Ectodermal cell (in vitro differentiated cells): ENCODE results near the gene PLEKHA6.

ENCODE experiments used
- H3K27ac ChIP-seq: 2 replicates; pipeline ENCODE4 v1.7.0; 2013; ENCODE audit warnings: mild to moderate bottlenecking, low read depth, low read length; ENCODE audit not compliant: insufficient read depth, poor library complexity, severe bottlenecking
- H3K27me3 ChIP-seq: 2 replicates; pipeline ENCODE4 v1.7.0; 2013; ENCODE audit warnings: mild to moderate bottlenecking, low read length; ENCODE audit not compliant: insufficient read depth, control insufficient read depth, poor library complexity, severe bottlenecking
- H3K36me3 ChIP-seq: one replicate; pipeline ENCODE4 v1.7.0; 2013; ENCODE audit warnings: low read length; ENCODE audit not compliant: control insufficient read depth, insufficient read depth
- H3K4me1 ChIP-seq: one replicate; pipeline ENCODE4 v1.7.0; 2013; ENCODE audit warnings: low read length; ENCODE audit not compliant: control insufficient read depth, insufficient read depth
- H3K4me3 ChIP-seq: 2 replicates; pipeline ENCODE4 v1.7.0; 2013; ENCODE audit warnings: low read depth, low read length, control low read depth; ENCODE audit not compliant: insufficient read depth
- H3K9me3 ChIP-seq: 2 replicates; pipeline ENCODE4 v1.7.0; 2013; ENCODE audit warnings: mild to moderate bottlenecking, low read length, moderate library complexity; ENCODE audit not compliant: control insufficient read depth
- WGBS, 2 experiments: methylation state at CpG; one replicate each; pipeline ENCODE4 v1.1.7; 2013; ENCODE audit warnings: missing lambda C conversion rate in 2 of 2; 5-methylcytosine and 5-hydroxymethylcytosine counted together

PLEKHA6 gene

DNA sequence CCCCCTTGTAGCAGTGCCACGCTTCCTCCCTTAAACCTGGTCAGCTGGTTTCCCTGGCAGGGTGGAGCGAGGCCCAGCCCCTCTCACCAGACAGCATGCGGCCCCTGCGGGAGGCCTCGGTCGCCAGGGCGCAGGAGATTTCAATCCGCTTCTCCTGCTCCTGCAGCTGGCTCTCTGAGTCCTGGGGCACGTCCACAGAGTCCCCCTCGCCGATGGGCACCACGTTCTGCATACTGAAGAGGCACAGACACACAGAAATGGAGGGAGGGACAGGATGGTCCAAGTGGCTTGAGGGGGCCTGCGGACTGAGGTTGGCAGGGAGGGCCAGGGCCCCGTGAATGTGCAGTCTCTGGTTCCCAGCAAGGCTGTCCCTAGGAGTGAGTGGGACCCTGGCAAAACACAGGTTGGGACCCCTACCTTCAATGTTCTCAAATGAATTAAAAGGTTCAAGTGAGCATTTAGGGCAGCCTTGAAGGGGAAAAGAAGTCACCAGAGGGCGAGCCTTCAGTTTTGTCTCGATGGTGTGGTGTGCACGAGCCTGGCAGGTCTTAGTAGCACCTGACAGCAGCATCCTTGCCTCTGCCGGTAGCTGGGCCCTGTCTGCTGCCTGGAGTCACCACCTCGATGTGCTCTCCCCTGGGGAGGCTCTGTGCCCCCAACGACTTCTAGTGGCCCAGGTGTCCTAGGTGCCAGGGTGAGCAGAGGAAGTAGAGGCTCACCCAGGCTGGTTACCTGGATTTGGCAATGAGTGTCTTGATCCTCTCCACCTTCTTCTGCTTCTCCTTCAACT is 131.5 kb downstream of the PLEKHA6 start:
- Histone ChIP-seq H3K4me3 (no peak overlapping the region), H3K27ac (no peak overlapping the region), H3K27me3 (no peaks in the 10 kb centered on the region), H3K36me3 (no peaks in the 10 kb centered on the region), H3K4me1 (no peaks in the 10 kb centered on the region), H3K9me3 (no peaks in the 10 kb centered on the region)
- WGBS, 2 experiments, result 89 to 92% methylated on average over 20 of the region's 20 CpGs

DNA sequence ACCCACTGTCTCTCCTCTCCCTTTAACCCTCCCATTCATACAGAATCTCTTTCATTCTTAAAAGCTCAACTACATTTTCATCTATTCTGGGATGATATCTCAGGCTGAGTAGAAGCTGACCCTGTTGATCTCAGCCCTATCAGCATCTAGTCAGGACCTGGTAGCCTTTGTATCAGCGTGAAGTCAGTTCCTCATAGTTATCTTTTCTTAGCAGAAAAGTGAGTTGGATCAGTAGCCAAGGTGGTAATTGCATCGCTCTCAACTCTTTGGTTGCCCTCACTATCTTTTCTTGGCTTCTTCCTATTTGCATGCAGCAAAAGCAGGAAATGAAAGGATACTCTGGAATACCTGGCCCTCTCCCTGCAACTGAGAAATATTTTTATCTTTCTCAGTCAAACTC is 132.4 kb downstream of the PLEKHA6 start:
- no peak overlapping the region for H3K27ac ChIP-seq
- no peaks in the 10 kb centered on the region for H3K9me3 ChIP-seq
- no peaks in the 10 kb centered on the region for H3K4me1 ChIP-seq
- no peaks in the 10 kb centered on the region for H3K36me3 ChIP-seq
- 94 to 95% methylated on average over 2 of the region's 2 CpGs for WGBS, 2 experiments
- no peak overlapping the region for H3K4me3 ChIP-seq
- H3K27me3 ChIP-seq, result no peaks in the 10 kb centered on the region

DNA sequence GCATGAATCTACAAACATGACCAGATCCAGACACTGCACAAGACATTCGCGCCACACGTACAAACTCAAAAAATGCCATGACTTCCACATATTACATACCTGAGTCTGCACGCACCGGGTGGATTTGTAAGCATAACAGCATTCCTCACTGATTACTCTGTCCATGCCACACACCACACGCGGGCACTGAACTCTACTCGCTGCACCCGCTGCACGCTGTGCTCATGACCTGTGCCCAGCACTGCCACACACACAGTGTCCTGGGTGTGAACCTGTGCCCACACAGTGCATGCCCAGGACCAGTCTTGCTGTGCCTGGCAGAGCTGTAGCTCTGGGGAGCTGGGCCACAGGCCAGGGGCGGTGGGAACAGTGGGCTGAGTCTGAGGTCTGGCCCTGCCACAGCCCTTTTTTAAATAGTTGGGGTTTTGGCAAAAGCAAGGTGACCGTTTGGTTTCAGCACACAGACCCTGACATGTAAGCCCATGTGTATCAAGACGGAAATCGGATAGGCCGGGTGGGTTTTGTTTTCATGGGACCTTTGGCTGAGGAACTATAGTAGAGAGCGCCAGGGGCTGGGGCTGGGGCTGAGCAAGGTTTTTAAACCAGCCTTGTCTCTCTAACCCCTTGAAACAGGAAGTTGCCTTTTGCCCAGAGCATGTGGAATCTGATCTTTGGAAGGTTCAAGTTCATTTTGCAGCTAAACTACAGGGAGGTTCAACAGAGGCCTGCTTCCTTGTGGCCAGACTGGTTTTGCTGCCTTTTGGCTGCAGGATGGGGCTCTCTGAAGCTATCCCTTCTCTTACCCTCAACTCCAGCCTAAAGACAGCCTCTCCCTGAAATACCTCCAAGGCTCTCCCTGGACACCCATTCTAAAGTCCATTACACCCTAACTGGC is 133.6 kb downstream of the PLEKHA6 start:
- Histone ChIP-seq H3K27ac (no peak overlapping the region), H3K27me3 (no peaks in the 10 kb centered on the region), H3K9me3 (no peaks in the 10 kb centered on the region), H3K4me1 (no peaks in the 10 kb centered on the region), H3K36me3 (no peaks in the 10 kb centered on the region), H3K4me3 (no peak overlapping the region)
- WGBS, 2 experiments, result 93 to 94% methylated on average over 16 of the region's 16 CpGs

DNA sequence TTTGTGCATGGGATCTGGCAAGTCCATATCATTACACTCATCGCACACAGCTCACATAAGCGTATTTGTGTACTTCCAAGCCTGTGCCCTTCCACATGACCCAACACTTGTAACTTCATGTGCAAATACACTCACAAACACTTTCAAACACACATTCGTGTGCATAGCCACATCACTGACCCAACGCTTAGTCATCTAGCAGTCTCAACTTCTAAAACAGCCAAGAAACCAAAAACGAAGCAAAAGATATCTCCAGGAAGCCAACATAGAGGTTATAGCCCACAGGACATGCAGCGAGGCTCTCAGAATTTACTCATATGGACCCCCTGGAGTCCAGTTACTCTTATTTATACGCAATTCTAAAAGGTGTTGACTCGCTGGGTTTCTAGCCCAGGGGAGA is 135.1 kb downstream of the PLEKHA6 start:
- H3K27ac ChIP-seq, result no peak overlapping the region
- no peaks in the 10 kb centered on the region for H3K4me1 ChIP-seq
- no peak overlapping the region for H3K4me3 ChIP-seq
- H3K27me3 ChIP-seq, result no peaks in the 10 kb centered on the region
- no peaks in the 10 kb centered on the region for H3K36me3 ChIP-seq
- 82 to 85% methylated on average over 8 of the region's 8 CpGs for WGBS, 2 experiments
- H3K9me3 ChIP-seq, result no peaks in the 10 kb centered on the region

DNA sequence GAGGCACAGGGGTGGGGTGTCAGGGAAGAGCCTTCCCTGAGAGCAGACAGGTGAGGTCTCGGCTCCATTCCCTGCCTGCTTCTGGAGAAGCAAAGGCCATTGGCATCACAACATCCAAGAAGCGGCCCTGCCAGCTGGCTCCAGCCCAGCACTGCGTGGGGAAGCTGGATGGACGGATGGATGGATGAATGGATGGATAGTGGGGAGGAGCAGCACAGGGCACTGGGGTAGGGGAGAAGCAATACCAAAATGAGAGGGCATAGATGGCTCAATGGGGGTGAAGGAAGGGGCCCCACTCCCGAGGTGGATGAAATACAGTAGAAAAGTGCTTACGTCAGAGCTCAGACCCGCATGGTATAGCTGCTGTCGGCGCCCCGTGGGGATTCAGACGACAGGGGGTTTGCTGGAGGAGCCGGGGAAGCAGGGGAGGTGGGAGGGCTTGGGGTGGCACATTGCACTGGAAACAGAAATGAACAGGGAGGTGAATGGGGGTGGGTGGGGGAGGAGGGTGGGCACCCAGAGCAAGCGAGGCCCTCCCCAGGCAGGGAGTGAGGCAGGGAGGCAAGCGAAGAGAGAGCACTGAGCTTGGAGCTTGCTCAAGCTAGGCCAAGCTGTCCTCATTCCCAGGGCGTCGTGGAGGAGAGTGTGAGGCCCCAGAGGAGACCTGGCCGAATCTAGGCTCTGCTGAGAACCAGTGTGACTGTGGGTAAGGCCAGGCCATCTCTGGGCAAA is 136.4 kb downstream of the PLEKHA6 start:
- H3K36me3 ChIP-seq, result no peaks in the 10 kb centered on the region
- 91 to 93% methylated on average over 17 of the region's 17 CpGs for WGBS, 2 experiments
- no peaks in the 10 kb centered on the region for H3K9me3 ChIP-seq

DNA sequence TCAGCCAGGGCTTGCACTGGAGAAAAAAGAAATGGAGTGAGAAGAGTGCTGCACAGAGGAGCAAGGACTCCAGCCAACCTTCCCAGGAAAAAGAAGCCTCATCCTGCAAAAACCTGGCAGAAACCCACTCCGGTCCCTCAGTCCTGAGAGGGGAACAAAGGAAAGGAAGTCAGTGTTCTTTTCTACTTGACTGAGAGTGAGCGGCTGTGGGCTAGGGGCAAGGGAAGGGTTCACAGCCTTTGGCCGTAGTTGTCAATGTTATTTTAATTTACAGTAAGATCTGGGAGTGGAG is 137.0 kb downstream of the PLEKHA6 start:
- Histone ChIP-seq H3K9me3 (no peaks in the 10 kb centered on the region), H3K4me1 (no peaks in the 10 kb centered on the region)

More for the DNA sequence above, 136.4 kb downstream of the PLEKHA6 start:
- H3K4me1 ChIP-seq, result no peaks in the 10 kb centered on the region
- no peak overlapping the region for H3K4me3 ChIP-seq
- no peaks in the 10 kb centered on the region for H3K27me3 ChIP-seq
- H3K27ac ChIP-seq, result no peak overlapping the region

DNA sequence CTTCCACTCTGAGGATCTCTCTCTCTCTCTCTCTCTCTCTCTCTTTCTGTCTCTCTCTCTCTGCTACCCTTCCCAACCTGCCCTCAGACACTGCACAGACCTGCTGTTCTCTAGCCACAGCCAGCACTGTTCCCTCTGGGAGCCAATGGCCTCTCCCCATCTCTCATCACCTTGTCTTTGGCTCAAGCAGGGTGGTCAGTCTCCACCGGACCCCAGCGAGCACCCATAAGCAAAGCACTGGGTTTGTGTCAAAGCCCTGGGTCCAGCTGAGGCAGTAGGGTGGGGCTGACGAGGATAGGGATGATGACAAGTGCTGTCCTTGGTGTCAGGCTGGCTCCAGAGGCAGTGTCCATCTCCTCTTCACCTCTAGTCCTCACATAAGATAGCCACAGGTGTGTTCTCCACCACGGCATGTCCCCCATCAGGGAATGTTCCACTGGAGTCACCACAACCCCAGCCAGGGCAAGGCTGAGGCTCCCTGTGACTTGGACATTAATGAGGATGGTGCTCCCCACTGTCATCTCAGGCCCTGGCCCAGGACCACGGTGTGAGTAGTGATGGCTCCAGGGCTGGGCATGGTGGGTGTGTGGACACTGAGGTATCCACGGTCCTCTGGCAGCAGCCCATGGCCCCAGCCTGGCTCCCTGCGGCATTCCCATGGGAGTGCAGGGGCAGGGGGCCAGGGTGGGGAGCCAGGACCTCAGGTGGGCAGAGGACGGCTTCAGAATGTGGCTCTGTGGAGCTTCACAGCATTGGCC is 137.5 kb downstream of the PLEKHA6 start:
- H3K36me3 ChIP-seq, result no peaks in the 10 kb centered on the region
- H3K4me3 ChIP-seq, result no peak overlapping the region
- 94 to 96% methylated on average over 8 of the region's 8 CpGs for WGBS, 2 experiments
- no peaks in the 10 kb centered on the region for H3K4me1 ChIP-seq
- H3K9me3 ChIP-seq, result no peaks in the 10 kb centered on the region
- no peaks in the 10 kb centered on the region for H3K27me3 ChIP-seq
- no peak overlapping the region for H3K27ac ChIP-seq

More for the DNA sequence above, 137.0 kb downstream of the PLEKHA6 start:
- no peaks in the 10 kb centered on the region for H3K36me3 ChIP-seq
- H3K27ac ChIP-seq, result no peak overlapping the region
- 92 to 93% methylated on average over 3 of the region's 3 CpGs for WGBS, 2 experiments
- no peaks in the 10 kb centered on the region for H3K27me3 ChIP-seq
- no peak overlapping the region for H3K4me3 ChIP-seq

DNA sequence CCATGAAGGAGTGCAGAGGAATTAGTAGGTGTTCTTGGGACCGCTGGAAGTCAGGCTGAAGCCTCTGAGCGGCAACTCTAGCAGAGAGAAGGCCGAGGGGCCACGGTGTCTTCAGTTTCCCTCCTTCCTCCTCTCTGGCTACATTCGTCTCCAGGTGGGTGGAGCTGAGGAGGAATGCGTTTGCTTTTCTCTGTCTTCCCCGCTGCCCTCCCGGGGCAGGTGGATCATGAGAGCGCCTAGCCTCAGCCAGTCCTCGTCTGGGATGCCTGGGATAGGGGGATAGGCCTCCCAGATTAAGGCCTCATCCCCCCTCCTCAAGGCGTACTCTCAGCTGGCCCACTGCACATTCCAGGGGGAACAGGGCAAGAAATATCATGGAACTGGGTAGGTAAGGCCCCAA is 138.5 kb downstream of the PLEKHA6 start:
- Histone ChIP-seq H3K4me3 (no peak overlapping the region), H3K9me3 (no peaks in the 10 kb centered on the region), H3K27ac (no peak overlapping the region), H3K27me3 (no peaks in the 10 kb centered on the region), H3K36me3 (no peaks in the 10 kb centered on the region), H3K4me1 (no peaks in the 10 kb centered on the region)
- whole genome bisulfite sequencing, 2 experiments, result 75% methylated on average over 11 of the region's 11 CpGs

DNA sequence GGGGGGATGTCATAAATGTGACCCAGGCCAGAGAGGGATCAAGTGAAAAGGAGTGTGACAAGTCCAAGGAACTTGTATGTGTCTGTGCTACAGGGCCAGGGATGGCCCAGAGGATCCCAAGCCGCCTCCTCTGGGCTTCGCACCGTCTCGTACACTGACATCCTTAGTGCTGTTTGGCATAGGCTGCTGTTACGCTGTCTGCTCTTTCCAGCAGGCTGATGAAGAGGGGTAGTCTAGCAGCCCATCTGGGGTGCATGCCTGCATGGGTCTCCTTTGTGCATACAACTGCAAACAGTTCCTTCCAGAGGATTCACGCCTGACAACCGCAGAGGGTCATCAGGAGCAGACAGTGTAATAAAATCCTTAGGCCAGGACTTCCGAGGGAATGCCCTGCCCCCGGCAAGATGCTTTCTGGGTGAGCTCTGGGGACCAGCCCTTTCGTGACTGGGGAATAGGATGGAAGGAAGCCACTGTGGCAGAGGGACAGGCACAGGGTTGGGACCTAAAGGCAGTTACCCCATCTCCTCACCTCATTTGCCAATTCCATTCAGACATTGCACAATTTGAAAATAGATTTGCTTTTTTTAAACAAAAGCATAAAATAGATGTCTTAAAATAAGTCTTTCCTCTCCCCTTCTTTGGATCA is 139.6 kb downstream of the PLEKHA6 start:
- Histone ChIP-seq H3K4me3 (no peak overlapping the region), H3K36me3 (no peaks in the 10 kb centered on the region), H3K27ac (no peak overlapping the region), H3K9me3 (no peaks in the 10 kb centered on the region), H3K27me3 (no peaks in the 10 kb centered on the region), H3K4me1 (no peaks in the 10 kb centered on the region)
- 86 to 91% methylated on average over 10 of the region's 10 CpGs for WGBS, 2 experiments
